Amygdala (tissue), 56 donors: Measurements from ENCODE around the gene NGLY1.

Source experiments
- DNase-seq, 56 donors: peaks; one replicate each; lab custom pipeline; 2025; lab: John Stamatoyannopoulos, UW

NGLY1 gene

GRCh38 chr3:25782938-25783660, at the start of gene NGLY1:
Gene NGLY1, minus strand, starts transcription at chr3:25783443. Its CDS starts 53 bp downstream, at chr3:25783390.
- peak; percentile 16 to 88 (median 73) for DNase-seq

GRCh38 chr3:25831578-25831977, 48.3 kb upstream of the NGLY1 start:
- peak in 1 of 56 donors; percentile 8 for DNase-seq

GRCh38 chr3:25830373-25831280, 47.4 kb upstream of the NGLY1 start:
- peak in 3 of 56 donors; percentile 3 to 12 (median 8) for DNase-seq

- DNase-seq, result no peak
Measured at GRCh38 chr3:25826510-25826909, 43.3 kb upstream of the NGLY1 start.

DNA sequence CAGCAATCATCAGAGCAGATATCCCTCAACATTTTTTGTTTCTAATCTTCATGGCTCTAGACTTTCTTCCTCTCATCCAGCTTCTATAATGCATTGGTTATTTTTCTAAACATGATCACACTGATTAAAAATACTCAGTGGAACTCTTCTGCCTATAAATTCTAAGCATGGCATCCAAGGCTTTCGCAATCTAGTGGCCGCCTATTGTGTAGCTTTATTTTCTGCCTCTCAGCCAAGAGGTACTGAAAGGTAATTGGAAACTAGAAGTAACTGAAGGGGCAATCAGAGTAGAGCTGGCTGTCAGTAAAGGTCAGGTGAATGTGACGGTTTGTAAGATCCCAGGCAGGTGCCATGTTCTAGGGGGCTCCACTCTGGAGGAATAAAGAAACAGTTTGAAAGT, 40.1 kb upstream of the NGLY1 start:
- no peak for DNase-seq

- no peak for DNase-seq
Measured at GRCh38 chr3:25821746-25822573, 38.7 kb upstream of the NGLY1 start.

- no peak for DNase-seq
Measured at GRCh38 chr3:25820816-25821486, 37.7 kb upstream of the NGLY1 start.

- peak in 6 of 56 donors; percentile 2 to 56 (median 7) for DNase-seq
Measured at GRCh38 chr3:25820366-25820765, 37.1 kb upstream of the NGLY1 start.

GRCh38 chr3:25818335-25818734, 35.1 kb upstream of the NGLY1 start:
- no peak for DNase-seq

GRCh38 chr3:25817638-25818037, 34.4 kb upstream of the NGLY1 start:
- DNase-seq, result no peak

GRCh38 chr3:25817107-25817506, 33.9 kb upstream of the NGLY1 start:
- DNase-seq, result no peak

GRCh38 chr3:25812644-25813043, 29.4 kb upstream of the NGLY1 start:
- no peak for DNase-seq

GRCh38 chr3:25804676-25805075, 21.4 kb upstream of the NGLY1 start:
- no peak for DNase-seq

- no peak for DNase-seq
Measured at GRCh38 chr3:25803833-25804232, 20.6 kb upstream of the NGLY1 start.

DNA sequence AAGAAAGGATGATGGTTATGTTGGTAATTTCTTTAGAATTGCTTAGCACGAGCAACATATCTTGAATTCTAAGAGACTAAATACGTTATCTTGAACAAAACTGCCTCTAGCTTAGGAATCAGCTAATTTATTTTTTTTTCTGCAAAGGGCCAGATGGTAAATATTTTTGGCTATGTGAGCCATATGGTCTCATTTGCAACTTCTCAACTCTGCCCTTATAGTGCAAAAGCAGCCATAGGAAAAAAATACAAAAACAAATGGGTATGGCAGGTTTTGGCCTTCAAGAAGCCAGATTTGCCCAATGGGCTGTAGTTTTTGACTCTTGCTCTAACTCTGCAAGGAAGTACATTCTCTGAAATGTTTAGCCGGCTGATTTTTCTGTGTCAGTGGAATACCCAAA, 18.5 kb upstream of the NGLY1 start:
- DNase-seq, result no peak

DNA sequence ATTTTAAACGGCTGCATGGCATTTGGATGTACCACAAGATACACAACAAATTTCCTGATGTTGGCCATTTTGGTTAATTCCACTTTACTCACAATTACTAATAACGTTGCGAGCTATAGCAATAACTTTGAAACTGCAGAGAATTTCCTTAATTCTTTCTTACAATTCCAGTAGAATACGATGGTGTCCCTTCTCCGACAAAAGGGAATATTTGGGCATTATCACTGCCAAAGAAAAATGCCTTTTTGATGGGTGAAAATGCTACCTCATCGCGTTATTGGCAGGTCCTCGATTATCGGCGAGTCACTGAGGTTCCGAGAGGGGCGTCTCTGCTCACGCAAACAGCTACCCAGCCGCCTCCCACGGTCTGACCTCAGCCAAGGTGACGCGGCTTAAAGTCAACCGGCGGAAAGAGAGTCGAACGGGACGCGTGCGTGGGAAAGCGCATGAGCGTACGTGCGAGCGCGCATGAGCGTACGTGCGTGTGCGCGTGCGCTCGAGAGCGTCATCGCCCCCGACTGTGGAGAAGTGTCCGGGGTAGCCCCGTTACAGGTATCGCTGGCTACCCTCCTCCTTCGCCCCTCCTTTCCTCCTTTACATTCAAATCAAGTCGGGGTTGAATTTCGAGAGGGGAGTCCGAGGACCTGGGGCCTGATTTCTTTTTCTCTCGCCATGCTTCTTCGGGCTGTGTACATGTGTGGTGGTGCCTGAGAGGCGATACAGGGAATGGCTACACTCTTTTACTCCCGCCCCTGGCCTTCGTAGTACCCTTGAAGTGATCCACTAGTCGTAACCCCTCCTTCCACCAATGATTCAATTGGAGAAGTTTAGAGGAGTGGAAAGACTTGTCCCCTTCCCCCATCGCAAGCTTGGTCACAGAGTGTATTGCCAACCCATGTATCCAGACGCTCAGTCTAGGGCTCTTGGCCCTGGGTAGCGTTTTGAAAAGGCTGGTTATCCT, 6.6 kb upstream of the NGLY1 start, which contains the start of gene OXSM:
Gene OXSM, plus strand, starts transcription at position 495 of the 961 bp plus-strand sequence. CDS start 931 bp downstream, outside the sequence.
- DNase-seq, result peak; percentile 13 to 87 (median 69)

GRCh38 chr3:25789209-25789595, 6.0 kb upstream of the NGLY1 start:
- no peak for DNase-seq

DNA sequence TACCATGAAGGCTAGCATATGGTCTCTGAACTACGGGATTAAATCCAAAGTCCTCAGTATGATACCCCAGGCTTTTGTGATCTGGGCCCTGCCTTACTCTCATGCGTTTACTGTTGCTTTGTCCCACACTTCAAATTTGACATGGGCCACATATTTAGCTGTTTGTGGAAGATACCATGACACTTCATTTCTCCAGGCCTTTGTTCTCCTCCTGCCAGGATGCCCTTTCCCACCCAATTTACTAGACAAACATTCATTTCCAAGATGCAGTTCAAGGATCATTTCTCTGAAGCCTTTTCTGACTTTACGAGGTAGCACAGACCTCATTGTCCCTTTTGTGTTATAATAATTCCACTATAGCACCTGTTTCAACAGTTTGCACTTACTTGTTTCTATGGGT, 4.4 kb upstream of the NGLY1 start:
- DNase-seq, result no peak

- no peak for DNase-seq
Measured at GRCh38 chr3:25785826-25786225, 2.6 kb upstream of the NGLY1 start.
